ENCODE data around the gene RIMS4. TPM values are rescaled to one million over a fixed set of nuclear protein-coding genes. Genes with fewer than 3 reads are reported as not detected.

RIMS4 gene
- total and polyA plus RNA-seq, 4 donors, result not detected

GRCh38 chr20:44802702-44803101 lies 7.6 kb downstream of the RIMS4 start:
- Histone ChIP-seq H3K36me3 (ENCODE audit: control insufficient read depth in 4 of 4, insufficient read depth in 3 of 4, low read depth in 1 of 4, low read length in 3 of 4) (no peaks in the 10 kb centered on the region), H3K4me1 (ENCODE audit: control insufficient read depth in 4 of 4, insufficient read depth in 4 of 4, low read length in 3 of 4) (no peaks in the 10 kb centered on the region), H3K9ac (ENCODE audit: low read depth in 1 of 2, low read length in 2 of 2) (no peak overlapping the region), H3K27ac (ENCODE audit: low read depth in 1 of 2, low read length in 2 of 2) (no peak overlapping the region), H3K9me3 (ENCODE audit: control insufficient read depth in 4 of 4, low read length in 3 of 4) (no peaks in the 10 kb centered on the region), H3K4me3 (ENCODE audit: low read depth in 1 of 3, low read length in 3 of 3) (no peak overlapping the region), H3K27me3 (ENCODE audit: control insufficient read depth in 4 of 4, insufficient read depth in 4 of 4, low read length in 3 of 4) (peaks cover 0 to 6% (median 0%) of the 10 kb centered on the region in 4 donors)
- DNase-seq (ENCODE audit: low spot score), result no peak
- 89% methylated on average over 4 of the region's 4 CpGs for WGBS
- no peak for TF ChIP-seq HNF4A (conservative IDR thresholded peaks at IDR 0.05)
- TF ChIP-seq FOXA1 (IDR thresholded peaks at IDR 0.05), result no peak
- TF ChIP-seq CTCF (IDR thresholded peaks at IDR 0.05; ENCODE audit: low read depth, low read length, missing input control), result no peak
- no peak for TF ChIP-seq NR2F2 (IDR thresholded peaks at IDR 0.05)
- TF ChIP-seq EGR1 (IDR thresholded peaks at IDR 0.05; ENCODE audit: low read depth in 2 of 2), result no peak
- no peak for TF ChIP-seq FOXA2 (IDR thresholded peaks at IDR 0.05)
- no peak for TF ChIP-seq GABPA (IDR thresholded peaks at IDR 0.05 in 1 of 2, conservative IDR thresholded peaks at IDR 0.05 in 1 of 2)
- TF ChIP-seq RXRA (IDR thresholded peaks at IDR 0.05), result no peak
- no peak for TF ChIP-seq ZBTB33 (IDR thresholded peaks at IDR 0.05)
- TF ChIP-seq YY1 (IDR thresholded peaks at IDR 0.05), result no peak
- TF ChIP-seq SP1 (IDR thresholded peaks at IDR 0.05), result no peak
- TF ChIP-seq RAD21 (IDR thresholded peaks at IDR 0.05), result no peak
- TF ChIP-seq MAX (IDR thresholded peaks at IDR 0.05), result no peak
- no peak for TF ChIP-seq HNF4G (IDR thresholded peaks at IDR 0.05)

GRCh38 chr20:44800391-44801046 lies 9.8 kb downstream of the RIMS4 start:
- DNase-seq (ENCODE audit: low spot score), result no peak
- Histone ChIP-seq H3K4me1 (ENCODE audit: control insufficient read depth in 4 of 4, insufficient read depth in 4 of 4, low read length in 3 of 4) (no peaks in the 10 kb centered on the region), H3K36me3 (ENCODE audit: control insufficient read depth in 4 of 4, insufficient read depth in 3 of 4, low read depth in 1 of 4, low read length in 3 of 4) (no peaks in the 10 kb centered on the region), H3K27ac (ENCODE audit: low read depth in 1 of 2, low read length in 2 of 2) (no peak overlapping the region), H3K4me3 (ENCODE audit: low read depth in 1 of 3, low read length in 3 of 3) (no peak overlapping the region), H3K9me3 (ENCODE audit: control insufficient read depth in 4 of 4, low read length in 3 of 4) (no peaks in the 10 kb centered on the region), H3K9ac (ENCODE audit: low read depth in 1 of 2, low read length in 2 of 2) (no peak overlapping the region), H3K27me3 (ENCODE audit: control insufficient read depth in 4 of 4, insufficient read depth in 4 of 4, low read length in 3 of 4) (peaks cover 0 to 2% (median 0%) of the 10 kb centered on the region in 4 donors)
- TF ChIP-seq JUND (IDR thresholded peaks at IDR 0.05) (no peak), HNF4A (conservative IDR thresholded peaks at IDR 0.05) (no peak), GABPA (IDR thresholded peaks at IDR 0.05 in 1 of 2, conservative IDR thresholded peaks at IDR 0.05 in 1 of 2) (no peak), REST (IDR thresholded peaks at IDR 0.05) (no peak), MAX (IDR thresholded peaks at IDR 0.05) (no peak), ATF3 (IDR thresholded peaks at IDR 0.05) (no peak), RAD21 (IDR thresholded peaks at IDR 0.05) (no peak), RXRA (IDR thresholded peaks at IDR 0.05) (no peak), NR2F2 (IDR thresholded peaks at IDR 0.05) (no peak), YY1 (IDR thresholded peaks at IDR 0.05) (no peak), FOXA2 (IDR thresholded peaks at IDR 0.05) (no peak)
- 75% methylated on average over 8 of the region's 8 CpGs for WGBS

Data from liver (tissue), 9 donors.